PFSK-1 (cell line): ENCODE measurements around the gene MCM5.

Experiments used
- FOXP2 ChIP-seq: optimal IDR thresholded peaks from 2 replicates; pipeline ENCODE3; 2011; ENCODE audit warnings: borderline replicate concordance, control low read depth, inconsistent platforms; ENCODE audit not compliant: insufficient read depth; ENCODE audit errors: extremely low read length, extremely low read depth
- POLR2AphosphoS5 ChIP-seq: IDR thresholded peaks from 2 replicates; pipeline ENCODE4 v1.6.1; 2012; ENCODE audit warnings: low read depth, mild to moderate bottlenecking, control low read depth, low read length, moderate library complexity
- SIN3A ChIP-seq: IDR thresholded peaks from 2 replicates; pipeline ENCODE4 v1.6.1; 2012; ENCODE audit warnings: mild to moderate bottlenecking, low read length, moderate library complexity, borderline replicate concordance; ENCODE audit not compliant: insufficient read depth
- TAF1 ChIP-seq: IDR thresholded peaks from 2 replicates; pipeline ENCODE4 v1.6.1; 2012; ENCODE audit warnings: low read length, control low read depth, borderline replicate concordance; ENCODE audit not compliant: insufficient read depth
- TF ChIP-seq, protein P1 (sequence below), 2 experiments: IDR thresholded peaks; 2 replicates each; pipeline versions ENCODE4 v1.6.1 to v1.8.0; 2011 to 2012; ENCODE audit warnings: low read depth in 2 of 2, low read length in 2 of 2, control low read depth in 1 of 2, inconsistent platforms in 1 of 2, mild to moderate bottlenecking in 1 of 2, moderate library complexity in 1 of 2; ENCODE audit not compliant: insufficient read depth in 1 of 2

Gene MCM5

DNA sequence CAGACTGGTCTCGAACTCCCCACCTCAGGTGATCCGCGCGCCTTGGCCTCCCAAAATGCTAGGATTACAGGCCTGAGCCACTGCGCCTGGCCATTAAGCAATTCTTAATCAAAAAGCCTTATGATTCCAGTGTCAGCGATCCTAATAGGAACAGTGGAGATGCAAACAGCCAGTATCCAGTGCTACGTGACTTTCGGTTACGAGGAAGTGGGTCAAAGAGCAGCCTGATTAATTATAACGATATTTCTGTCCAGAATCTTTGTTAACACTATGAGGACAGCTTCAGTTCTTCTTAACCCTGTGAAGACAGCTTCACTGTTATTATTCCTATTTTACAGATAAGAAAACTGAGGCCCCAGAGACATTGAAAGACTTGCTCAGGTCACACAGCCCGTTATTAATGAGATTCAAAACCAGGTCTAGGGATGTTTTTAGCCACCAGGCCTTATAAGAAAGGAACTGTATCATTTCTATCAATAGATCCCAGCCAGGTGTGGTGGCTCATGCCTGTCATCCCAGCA is 36.3 kb upstream of the MCM5 start:
- TF ChIP-seq, protein P1, sequence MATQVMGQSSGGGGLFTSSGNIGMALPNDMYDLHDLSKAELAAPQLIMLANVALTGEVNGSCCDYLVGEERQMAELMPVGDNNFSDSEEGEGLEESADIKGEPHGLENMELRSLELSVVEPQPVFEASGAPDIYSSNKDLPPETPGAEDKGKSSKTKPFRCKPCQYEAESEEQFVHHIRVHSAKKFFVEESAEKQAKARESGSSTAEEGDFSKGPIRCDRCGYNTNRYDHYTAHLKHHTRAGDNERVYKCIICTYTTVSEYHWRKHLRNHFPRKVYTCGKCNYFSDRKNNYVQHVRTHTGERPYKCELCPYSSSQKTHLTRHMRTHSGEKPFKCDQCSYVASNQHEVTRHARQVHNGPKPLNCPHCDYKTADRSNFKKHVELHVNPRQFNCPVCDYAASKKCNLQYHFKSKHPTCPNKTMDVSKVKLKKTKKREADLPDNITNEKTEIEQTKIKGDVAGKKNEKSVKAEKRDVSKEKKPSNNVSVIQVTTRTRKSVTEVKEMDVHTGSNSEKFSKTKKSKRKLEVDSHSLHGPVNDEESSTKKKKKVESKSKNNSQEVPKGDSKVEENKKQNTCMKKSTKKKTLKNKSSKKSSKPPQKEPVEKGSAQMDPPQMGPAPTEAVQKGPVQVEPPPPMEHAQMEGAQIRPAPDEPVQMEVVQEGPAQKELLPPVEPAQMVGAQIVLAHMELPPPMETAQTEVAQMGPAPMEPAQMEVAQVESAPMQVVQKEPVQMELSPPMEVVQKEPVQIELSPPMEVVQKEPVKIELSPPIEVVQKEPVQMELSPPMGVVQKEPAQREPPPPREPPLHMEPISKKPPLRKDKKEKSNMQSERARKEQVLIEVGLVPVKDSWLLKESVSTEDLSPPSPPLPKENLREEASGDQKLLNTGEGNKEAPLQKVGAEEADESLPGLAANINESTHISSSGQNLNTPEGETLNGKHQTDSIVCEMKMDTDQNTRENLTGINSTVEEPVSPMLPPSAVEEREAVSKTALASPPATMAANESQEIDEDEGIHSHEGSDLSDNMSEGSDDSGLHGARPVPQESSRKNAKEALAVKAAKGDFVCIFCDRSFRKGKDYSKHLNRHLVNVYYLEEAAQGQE (IDR thresholded peaks at IDR 0.05; ENCODE audit: insufficient read depth in 1 of 2, low read depth in 2 of 2, low read length in 2 of 2): no peak
- TF ChIP-seq POLR2AphosphoS5 (no peak), SIN3A (no peak), FOXP2 (no peak), TAF1 (no peak)

DNA sequence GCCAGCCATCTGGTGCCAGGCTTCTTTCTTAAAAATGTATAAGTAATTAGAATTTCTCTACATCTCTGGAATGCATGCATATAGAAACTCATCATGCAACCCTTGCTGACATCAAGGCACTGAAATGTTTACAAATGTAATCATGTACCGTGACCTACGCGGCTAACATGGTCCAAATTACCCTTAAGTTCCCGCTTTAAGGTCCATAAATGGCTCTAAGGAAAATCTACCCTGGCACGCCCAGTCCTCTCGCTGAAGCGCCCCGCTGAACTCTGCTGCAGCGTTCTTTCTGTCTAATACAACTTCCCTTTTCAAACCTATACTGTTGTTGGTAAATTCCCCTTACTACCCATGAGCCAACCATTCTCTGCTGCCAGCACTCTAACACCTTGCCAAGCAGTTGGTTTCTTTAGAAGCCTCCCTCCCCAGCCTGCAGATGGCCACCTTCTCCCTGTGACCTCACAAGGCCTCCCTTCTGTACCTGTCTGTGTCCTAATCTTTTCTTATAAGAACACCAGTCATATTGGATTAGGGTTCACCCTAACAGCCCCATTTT is 32.5 kb upstream of the MCM5 start:
- TF ChIP-seq POLR2AphosphoS5 (no peak), TAF1 (no peak), FOXP2 (no peak), SIN3A (no peak)
- TF ChIP-seq, protein P1 (IDR thresholded peaks at IDR 0.05; ENCODE audit: insufficient read depth in 1 of 2, low read depth in 2 of 2, low read length in 2 of 2): no peak

DNA sequence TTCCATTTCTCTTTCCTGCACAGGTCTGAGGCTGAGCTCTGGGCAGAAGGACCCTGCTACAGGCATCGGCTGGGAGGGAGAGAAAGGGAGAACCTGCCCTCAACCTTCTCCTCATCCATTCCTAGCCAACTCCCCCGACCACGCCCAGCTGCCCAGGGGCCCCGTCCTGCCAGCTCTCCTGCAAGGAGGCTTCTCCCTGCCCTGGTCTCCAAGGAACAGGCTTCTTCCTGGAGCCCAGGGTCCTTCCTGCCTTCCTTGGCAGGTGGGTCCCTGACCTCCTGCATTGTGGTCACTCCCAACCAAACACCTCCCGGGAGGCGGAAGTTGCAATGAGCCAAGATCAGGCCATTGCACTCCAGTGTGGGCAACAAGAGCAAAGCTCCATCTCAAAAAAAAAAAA is 31.6 kb upstream of the MCM5 start:
- no peak for TF ChIP-seq FOXP2
- no peak for TF ChIP-seq TAF1

DNA sequence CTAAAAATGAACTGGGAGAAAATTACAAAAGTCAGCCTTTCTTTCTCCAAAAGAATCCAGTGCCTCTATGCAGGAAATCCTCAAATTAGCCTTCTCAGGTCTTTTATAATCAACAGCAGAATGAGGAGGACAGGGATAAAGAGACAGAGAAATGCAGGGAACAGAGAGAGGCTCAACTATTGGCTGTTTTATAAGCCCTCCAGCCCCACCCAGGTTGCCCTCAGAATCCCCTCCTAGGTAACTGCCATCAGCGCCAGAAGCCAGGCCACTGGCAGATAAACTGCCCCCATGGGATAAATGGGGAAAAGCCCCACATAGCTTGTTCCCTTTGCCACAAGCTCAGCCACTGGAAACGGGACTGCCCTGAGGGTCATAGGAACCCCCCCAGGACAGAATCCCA is 29.9 kb upstream of the MCM5 start:
- TF ChIP-seq SIN3A (no peak), FOXP2 (no peak), TAF1 (no peak), POLR2AphosphoS5 (no peak)
- TF ChIP-seq, protein P1 (IDR thresholded peaks at IDR 0.05; ENCODE audit: insufficient read depth in 1 of 2, low read depth in 2 of 2, low read length in 2 of 2): no peak

DNA sequence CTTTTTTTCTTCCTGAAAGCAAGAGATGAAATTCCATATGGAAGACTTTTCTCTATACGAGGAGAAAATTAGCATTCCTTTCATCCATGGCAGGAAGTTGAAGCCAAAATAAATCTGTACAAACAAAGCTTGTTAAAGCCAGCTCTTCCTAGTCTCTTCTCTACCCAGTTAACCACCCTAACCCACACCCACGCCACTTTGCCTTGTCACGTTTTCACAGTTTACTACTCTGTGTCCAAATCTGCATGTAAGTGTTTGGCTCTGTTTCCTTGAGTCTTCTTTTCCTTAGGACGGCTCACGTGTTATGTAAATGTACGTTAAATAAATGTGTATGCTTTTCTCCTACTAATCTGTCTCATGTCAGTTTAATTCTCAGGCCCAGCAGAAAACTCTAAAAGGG is 26.2 kb upstream of the MCM5 start:
- no peak for TF ChIP-seq SIN3A

DNA sequence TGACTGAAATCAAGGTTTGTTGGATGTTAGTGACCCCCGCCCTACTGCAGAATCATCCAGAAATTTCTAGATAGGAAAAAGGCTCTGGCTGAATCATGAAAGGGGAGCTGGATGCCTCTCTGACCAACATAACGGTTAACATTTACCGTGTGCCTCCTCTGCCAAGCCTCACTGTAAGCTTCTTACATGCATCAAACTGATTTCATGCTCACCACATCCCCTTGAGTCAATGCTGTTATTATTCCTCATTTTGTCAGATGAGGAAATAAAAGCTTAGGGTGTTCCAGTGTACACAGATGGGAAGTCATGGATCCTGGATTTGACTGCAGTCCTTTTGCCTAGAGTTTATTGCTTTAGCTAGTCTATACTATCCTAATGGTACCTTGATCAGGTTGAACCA is 24.9 kb upstream of the MCM5 start:
- TF ChIP-seq SIN3A (no peak), POLR2AphosphoS5 (no peak), FOXP2 (no peak), TAF1 (no peak)
- TF ChIP-seq, protein P1 (IDR thresholded peaks at IDR 0.05; ENCODE audit: insufficient read depth in 1 of 2, low read depth in 2 of 2, low read length in 2 of 2): no peak
